ENCODE measurements around the gene YAE1. TPM values are rescaled to one million over a fixed set of nuclear protein-coding genes. Genes with fewer than 3 reads are reported as not detected.

The YAE1 gene
- total RNA-seq, 8 experiments from 2014 or later = 31.5 to 61.3 (median 45.2) TPM

GRCh38 chr7:39616138-39616537 is 49.9 kb downstream of the YAE1 start:
- Histone ChIP-seq H3K4me3 (no peak overlapping the region), H3K4me1 (replicated peaks in 1 of 2) (no peaks in the 10 kb centered on the region), H3K27ac (no peak overlapping the region)
- 0 to 80% (median 44%) methylated on average over 1 of the region's 1 CpG; no CpG with 5 or more reads in 2 of the 10 experiments for WGBS, 10 experiments
- in situ Hi-C loops (cut with MboI; ENCODE audit: low pct_unique_long_range_greater_than_20kb in 2 of 9, low sequenced_read_pairs in 9 of 9, unreplicated experiment in 9 of 9) = no loop called here
- peak in 1 of 8 experiments; percentile 27 for ATAC-seq (replicated peaks in 6 of 8)

- H3K27ac ChIP-seq = no peak overlapping the region
- in situ Hi-C loops (cut with MboI; ENCODE audit: low pct_unique_long_range_greater_than_20kb in 2 of 9, low sequenced_read_pairs in 9 of 9, unreplicated experiment in 9 of 9) = no loop called here
- no peak overlapping the region for H3K4me3 ChIP-seq
- H3K4me1 ChIP-seq (replicated peaks in 1 of 2) = peaks cover 1 to 4% of the 10 kb centered on the region in 2 donors
- no peak for ATAC-seq (replicated peaks in 6 of 8)
Observed at GRCh38 chr7:39617005-39617404, 50.8 kb downstream of the YAE1 start.

- no peak overlapping the region for H3K27ac ChIP-seq
- peaks cover 7 to 9% of the 10 kb centered on the region in 2 donors for H3K4me1 ChIP-seq (replicated peaks in 1 of 2)
- no peak overlapping the region for H3K4me3 ChIP-seq
- ATAC-seq (replicated peaks in 6 of 8) = no peak
- in situ Hi-C loops (cut with MboI; ENCODE audit: low pct_unique_long_range_greater_than_20kb in 2 of 9, low sequenced_read_pairs in 9 of 9, unreplicated experiment in 9 of 9) = no loop called here
- 59 to 100% (median 90%) methylated on average over 1 to 4 of the region's 4 CpGs; no CpG with 5 or more reads in 1 of the 10 experiments for WGBS, 10 experiments
Observed at GRCh38 chr7:39618868-39619267, 52.7 kb downstream of the YAE1 start.

GRCh38 chr7:39620486-39620885 is 54.3 kb downstream of the YAE1 start:
- in situ Hi-C loops (cut with MboI; ENCODE audit: low pct_unique_long_range_greater_than_20kb in 2 of 9, low sequenced_read_pairs in 9 of 9, unreplicated experiment in 9 of 9) = no loop called here

GRCh38 chr7:39621261-39621660 is 55.1 kb downstream of the YAE1 start:
- 11 to 100% (median 94%) methylated on average over 1 of the region's 1 CpG; no CpG with 5 or more reads in 2 of the 10 experiments for WGBS, 10 experiments
- ATAC-seq (replicated peaks in 6 of 8) = no peak
- in situ Hi-C loops (cut with MboI; ENCODE audit: low pct_unique_long_range_greater_than_20kb in 2 of 9, low sequenced_read_pairs in 9 of 9, unreplicated experiment in 9 of 9) = no loop called here
- Histone ChIP-seq H3K27ac (no peak overlapping the region), H3K4me3 (no peak overlapping the region), H3K4me1 (replicated peaks in 1 of 2) (peaks cover 14 to 19% of the 10 kb centered on the region in 2 donors)

More at GRCh38 chr7:39620486-39620885, 54.3 kb downstream of the YAE1 start:
- Histone ChIP-seq H3K4me3 (no peak overlapping the region), H3K27ac (no peak overlapping the region), H3K4me1 (replicated peaks in 1 of 2) (peaks cover 11 to 12% of the 10 kb centered on the region in 2 donors)
- ATAC-seq (replicated peaks in 6 of 8) = no peak

GRCh38 chr7:39621784-39622411 is 55.7 kb downstream of the YAE1 start:
- ATAC-seq (replicated peaks in 6 of 8) = no peak
- Histone ChIP-seq H3K4me1 (replicated peaks in 1 of 2) (peaks cover 18 to 25% of the 10 kb centered on the region in 2 donors), H3K27ac (no peak overlapping the region), H3K4me3 (no peak overlapping the region)
- in situ Hi-C loops (cut with MboI; ENCODE audit: low pct_unique_long_range_greater_than_20kb in 2 of 9, low sequenced_read_pairs in 9 of 9, unreplicated experiment in 9 of 9) = no loop called here
- 17 to 100% (median 90%) methylated on average over 1 of the region's 1 CpG; no CpG with 5 or more reads in 3 of the 10 experiments for WGBS, 10 experiments

Other genes starting within 250 kb of the YAE1 start
- 10 to 100 TPM; 14.8 to 72.8 (median 30.4) TPM for gene RALA, start 57.2 kb downstream of the YAE1 start, total RNA-seq